ENCODE results near the gene CYP1A1. TPM values are rescaled to one million over a fixed set of nuclear protein-coding genes. Genes with fewer than 3 reads are reported as not detected.

The CYP1A1 gene
- total and polyA plus RNA-seq, 2 of the 13 experiments (the other 11 are each of a cell fraction or from before 2014, with no cell fraction given) = 7.9 to 8.0 TPM

DNA sequence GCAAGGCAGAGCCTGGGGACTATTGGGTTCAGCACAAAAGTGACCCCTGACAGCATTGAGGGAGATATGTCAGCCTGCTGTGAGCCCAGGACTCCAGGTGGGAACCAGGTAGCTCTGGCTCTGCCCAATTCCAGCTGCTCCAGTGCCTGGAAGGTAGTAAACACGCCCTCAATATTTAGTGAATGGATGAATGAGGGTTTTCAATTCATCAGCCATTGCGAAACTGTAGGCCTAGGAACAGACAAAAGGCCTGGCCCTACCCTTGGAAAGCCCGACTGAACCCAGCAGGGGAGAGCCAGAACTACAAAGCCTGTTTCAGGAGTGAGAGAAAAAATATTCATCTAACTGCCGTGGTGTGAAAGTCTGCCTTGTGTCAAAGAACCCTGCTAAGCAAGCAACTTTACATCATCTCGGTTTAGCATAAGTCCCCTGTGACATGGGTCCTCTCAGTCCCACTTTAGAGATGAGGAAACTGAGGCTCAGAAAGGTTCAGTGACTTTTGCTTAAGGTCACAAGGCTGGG, 48.5 kb upstream of the CYP1A1 start (continued):
- TF ChIP-seq SOX6 (IDR thresholded peaks at IDR 0.05) = no peak
- 0 out of 2 replicates have a peak, but pooled peaks have one; percentile 32 for TF ChIP-seq SOX6 (CRISPR knock-in tag; IDR thresholded peaks at IDR 0.05)
- peak; percentile 41; the same call in 1 of the 2 replicates for TF ChIP-seq BCL6 (CRISPR knock-in tag; IDR thresholded peaks at IDR 0.05)
- peak; percentile 62; the same call in 1 of the 2 replicates for TF ChIP-seq ZFX (CRISPR knock-in tag; IDR thresholded peaks at IDR 0.05; ENCODE audit: low read depth)
- peak; percentile 22; the same call in 1 of the 2 replicates for TF ChIP-seq ZNF331 (CRISPR knock-in tag; IDR thresholded peaks at IDR 0.05)
- peak; percentile 80 for TF ChIP-seq CEBPB (IDR thresholded peaks at IDR 0.05; ENCODE audit: borderline replicate concordance, low read depth, low read length)
- TF ChIP-seq FOXO1 (CRISPR knock-in tag; IDR thresholded peaks at IDR 0.05) = peak; percentile 10; the same call in 1 of the 2 replicates
- peak; percentile 81 for TF ChIP-seq ZNF629 (CRISPR knock-in tag; conservative IDR thresholded peaks at IDR 0.05)
- TF ChIP-seq ZFY (CRISPR knock-in tag; IDR thresholded peaks at IDR 0.05) = peak; percentile 46
- TF ChIP-seq MEIS2 (CRISPR knock-in tag; IDR thresholded peaks at IDR 0.05) = no peak
- TF ChIP-seq, protein P1, sequence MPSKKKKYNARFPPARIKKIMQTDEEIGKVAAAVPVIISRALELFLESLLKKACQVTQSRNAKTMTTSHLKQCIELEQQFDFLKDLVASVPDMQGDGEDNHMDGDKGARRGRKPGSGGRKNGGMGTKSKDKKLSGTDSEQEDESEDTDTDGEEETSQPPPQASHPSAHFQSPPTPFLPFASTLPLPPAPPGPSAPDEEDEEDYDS (CRISPR knock-in tag; IDR thresholded peaks at IDR 0.05) = 0 out of 2 replicates have a peak, but pooled peaks have one; percentile 16
- 0 out of 2 replicates have a peak, but pooled peaks have one; percentile 17 for TF ChIP-seq ARID5B (CRISPR knock-in tag; IDR thresholded peaks at IDR 0.05)
